Measurements from ENCODE around the gene FAM193A.
"Not testable (repeated sequence)": the region's sequence is repeated elsewhere in the genome, so short reads cannot be mapped to it uniquely, and the experiment has no call there.

Gene FAM193A

GRCh38 chr4:2734612-2735011 is 198.2 kb downstream of the FAM193A start:
- DNase-seq, result no peak

DNA sequence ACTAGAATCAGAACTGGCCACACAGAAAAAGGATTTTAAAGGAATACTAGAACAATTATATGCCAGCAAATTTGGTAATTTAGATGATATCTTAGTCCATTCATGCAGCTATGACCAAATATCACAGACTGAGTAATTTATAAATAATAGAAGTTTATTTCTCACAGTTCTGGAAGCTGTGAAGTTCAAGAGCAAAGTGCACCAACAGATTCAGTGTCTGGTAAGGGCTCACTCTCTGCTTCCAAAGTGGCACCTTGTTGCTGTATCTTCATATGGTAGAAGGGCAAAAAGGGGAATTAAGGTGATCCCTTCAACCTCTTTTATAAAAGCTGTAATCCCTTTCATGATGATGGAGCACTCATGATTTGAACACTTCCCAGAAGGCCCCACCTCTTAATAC is 199.4 kb downstream of the FAM193A start:
- no peak for DNase-seq

DNA sequence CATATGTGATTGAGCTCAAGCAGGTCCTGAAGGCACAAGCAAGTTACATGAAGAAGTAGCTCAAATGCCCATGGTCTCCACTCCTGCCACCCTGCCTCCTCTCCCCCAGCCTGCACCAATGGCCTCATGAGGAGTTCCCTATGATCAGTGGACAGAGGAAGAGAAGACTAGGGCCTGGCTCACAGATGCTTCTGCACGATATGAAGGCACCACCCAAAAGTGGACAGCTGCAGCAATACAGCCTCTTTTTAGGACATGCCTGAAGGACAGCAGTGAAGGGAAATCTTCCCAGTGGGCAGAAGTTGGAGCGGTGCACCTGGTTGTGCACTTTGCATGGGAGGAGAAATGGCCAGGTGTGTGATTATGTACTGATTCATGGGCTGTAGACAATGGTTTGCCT is 201.8 kb downstream of the FAM193A start:
- DNase-seq, result not testable (repeated sequence)

DNA sequence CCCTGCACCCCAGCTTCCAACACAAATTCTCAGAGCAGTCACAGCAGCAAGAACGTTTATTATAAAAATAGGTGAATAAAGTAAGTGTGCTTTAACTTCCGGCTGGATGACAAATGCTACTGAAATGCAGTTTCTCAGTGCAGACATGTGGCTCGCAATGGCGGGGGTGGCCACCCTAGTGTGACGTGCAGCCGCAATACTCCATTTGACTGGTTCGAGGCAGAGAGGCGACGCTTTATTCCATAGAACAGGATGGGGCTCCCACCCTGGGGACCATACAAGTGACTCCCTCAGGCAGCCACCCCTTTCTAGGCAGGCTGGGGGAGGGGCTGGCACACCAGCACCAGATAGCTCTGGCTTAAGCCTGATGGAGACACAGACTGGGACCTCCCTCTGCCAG is 205.2 kb downstream of the FAM193A start:
- DNase-seq, result no peak

DNA sequence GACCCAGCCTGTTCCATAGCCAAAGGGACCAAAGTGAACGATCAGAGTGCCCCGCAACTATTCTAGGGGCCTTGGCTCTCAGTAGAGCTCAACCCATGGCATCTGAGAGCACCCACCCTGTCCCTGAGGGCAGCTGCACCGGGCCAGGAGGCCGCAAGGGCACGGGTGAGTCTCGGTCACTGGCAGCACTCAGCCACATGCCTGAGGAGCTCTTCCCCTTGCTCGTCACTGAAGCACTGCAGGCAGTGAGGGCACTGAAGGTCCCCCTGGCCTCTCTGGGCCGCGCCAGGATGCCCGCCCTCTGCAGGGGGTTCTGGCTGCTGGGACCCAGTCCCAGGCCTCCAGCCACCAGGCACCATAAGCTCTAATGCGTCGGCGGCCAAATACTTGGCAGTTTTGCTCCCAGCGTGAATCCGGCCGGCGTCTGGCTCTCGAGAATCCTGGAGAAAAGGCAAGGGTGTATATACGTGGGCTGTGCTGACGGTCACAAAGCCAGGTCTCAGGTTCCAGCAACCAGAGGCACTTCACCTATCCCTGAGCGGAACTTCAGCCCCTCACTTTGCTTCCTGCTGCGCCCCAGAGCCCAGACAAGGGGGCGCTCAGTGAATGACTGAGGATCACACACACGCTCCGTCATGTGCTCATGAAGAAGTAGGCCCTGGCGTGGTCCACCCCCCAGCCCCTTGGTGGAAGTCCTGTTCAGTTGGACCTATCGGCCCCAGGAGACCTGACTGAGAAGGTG is 205.8 kb downstream of the FAM193A start:
- no peak for DNase-seq

GRCh38 chr4:2742823-2743517 is 206.5 kb downstream of the FAM193A start:
- no peak for DNase-seq

GRCh38 chr4:2743518-2744445 is 207.3 kb downstream of the FAM193A start:
- no peak for DNase-seq

GRCh38 chr4:2744576-2745270 is 208.3 kb downstream of the FAM193A start:
- DNase-seq, result no peak

DNA sequence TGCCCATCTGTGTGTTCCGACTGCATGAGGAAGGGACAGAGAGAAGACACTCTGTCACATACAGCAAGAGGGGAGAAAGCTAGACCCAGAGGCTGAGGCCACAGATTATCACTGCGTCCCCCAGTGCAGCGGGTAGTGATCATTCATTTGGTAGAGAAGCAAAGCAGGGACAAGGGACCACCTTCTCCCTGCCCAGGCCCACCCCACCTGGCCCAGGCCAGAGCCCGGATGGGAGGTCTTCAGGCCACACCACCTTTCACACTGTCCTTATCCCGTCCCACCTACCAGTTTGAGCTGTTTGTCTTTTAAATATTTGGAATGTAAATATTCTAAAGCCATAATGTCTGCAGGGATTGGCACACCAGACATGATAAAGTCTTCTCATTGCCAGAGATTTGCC is 209.1 kb downstream of the FAM193A start:
- DNase-seq, result no peak

- DNase-seq, result no peak
Measured at GRCh38 chr4:2745981-2746806, 209.7 kb downstream of the FAM193A start.

- DNase-seq, result no peak
Measured at GRCh38 chr4:2746891-2747695, 210.6 kb downstream of the FAM193A start.

DNA sequence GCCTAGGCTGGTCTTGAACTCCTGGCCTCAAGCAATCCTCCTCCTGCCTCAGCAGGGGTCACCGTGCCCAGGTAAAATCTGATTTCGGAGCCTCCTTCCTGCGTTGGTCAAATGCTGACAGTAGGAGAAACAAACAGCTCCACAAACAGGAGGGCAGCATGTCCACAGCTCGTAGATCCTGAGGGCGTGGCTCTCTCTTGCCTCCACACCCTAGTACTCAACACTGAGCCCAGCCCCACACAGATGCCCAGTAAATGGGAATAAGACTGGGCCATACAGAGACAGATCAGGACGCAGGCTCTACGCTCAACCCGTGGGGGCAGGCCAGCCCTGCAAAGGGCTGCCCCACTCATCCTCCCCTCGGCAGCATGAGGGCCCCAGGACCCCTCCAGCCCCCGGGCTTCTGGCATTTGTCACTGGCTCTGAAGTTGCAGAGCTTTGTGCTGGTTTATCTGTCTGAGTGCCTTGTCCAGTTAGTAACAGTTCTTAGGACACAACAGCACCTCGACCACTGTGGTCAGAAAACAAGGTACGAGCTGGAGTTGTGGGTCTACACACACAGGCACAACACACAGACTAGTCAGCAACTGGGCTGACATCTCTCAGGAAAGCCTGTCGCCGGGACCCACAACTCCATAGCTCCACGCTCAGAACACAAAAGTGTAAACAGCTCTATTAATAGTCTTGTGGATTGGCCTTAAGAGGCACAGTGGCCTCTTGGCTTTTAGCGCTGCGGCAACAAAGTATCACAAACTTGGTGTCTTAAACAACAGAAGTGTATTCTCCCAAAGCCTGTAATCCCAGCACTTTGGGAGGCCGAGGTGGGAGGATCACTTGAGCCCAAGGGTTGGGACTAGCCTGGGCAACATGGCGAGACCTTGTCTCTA is 214.5 kb downstream of the FAM193A start:
- no peak for DNase-seq

- no peak for DNase-seq
Measured at GRCh38 chr4:2753436-2753835, 217.0 kb downstream of the FAM193A start.

DNA sequence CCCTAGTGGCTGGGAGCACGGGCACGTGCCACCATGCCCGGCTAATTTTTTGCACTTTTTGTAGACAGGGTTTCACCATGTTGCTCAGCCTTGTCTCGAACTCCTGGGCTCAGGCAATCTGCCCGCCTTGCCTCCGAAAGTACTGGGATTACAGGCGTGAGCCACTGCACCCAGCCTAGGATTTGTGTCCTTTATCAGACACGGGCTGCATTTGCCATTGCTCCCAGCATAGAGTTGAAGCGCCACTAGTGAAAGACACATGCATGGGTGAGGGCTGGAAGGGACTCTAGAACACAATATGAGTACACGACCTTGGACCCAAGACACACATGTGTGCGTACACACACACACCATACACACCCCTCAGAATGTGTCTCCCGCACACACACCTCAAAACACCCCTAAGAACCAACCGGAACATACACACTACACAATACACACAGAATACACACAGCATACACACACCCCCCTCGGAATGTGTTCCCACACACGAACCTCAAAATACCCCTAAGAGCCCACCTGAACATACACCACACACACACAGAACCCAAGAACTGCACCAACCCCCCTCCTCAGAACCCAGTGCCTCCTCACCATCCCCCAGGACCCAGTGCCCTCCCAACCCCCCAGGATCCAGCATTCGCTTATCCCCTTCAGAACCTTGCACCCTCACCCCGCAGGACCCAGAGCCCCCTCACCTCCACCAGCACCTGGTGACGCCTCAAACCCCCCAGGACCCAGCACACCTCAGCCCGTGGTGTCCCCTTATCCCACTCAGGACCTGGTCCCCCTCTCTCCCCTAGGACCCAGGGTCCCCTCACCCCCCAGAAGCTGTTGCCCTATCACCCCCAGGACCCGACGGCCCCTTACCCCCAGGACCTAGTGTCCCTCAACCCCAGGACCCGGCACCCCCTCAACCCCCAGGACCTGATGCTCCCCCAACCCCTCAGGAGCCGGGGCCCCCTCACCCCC is 218.7 kb downstream of the FAM193A start:
- DNase-seq, result no peak

DNA sequence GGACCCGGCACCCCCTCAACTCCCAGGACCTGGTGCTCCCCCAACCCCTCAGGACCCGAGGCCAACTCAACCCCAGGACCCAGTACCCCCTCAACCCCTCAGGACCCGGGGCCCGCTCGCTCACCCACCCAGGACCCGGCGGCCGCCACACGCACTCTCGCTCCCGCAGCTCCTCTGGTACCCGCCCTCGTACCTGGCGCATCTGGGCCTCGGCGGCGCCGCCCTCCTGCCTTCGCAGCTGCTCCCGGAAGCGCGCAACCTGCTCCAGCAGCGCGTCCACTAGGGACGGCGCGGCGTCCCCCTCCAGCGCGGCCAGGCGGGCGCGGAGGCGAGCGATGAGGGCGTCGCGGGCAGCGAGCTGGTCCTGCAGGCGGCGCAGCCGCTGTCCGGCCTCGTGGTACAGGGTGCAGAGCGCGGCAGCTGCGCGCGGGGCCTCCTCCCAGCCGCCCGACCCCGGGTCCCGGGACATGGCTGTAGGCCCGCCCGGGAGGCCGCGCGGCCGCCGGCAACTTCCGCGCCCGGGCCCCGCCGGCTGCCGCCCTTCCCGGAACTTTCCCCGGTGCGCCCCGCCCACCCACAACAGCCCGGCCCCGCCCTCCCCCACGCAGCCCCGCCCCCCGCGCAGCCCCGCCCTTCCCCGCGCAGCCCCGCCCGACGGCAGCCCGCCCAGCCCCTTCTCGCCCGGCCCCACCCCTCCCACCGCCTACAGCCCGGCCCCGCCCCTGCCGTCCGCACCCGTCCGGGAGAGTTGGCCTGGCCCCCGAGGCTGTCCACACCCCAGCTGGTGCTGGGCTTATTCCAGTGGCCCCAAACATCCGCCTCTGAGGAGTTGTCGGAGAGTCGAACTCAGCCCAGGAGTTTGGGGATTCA is 219.6 kb downstream of the FAM193A start, which contains the start of gene TNIP2:
TSS of gene TNIP2 (minus strand) at position 516 of the 870 bp plus-strand sequence. CDS start at position 469, 47 bp downstream.
- DNase-seq, result no peak

- no peak for DNase-seq
Measured at GRCh38 chr4:2756691-2757350, 220.4 kb downstream of the FAM193A start.

DNA sequence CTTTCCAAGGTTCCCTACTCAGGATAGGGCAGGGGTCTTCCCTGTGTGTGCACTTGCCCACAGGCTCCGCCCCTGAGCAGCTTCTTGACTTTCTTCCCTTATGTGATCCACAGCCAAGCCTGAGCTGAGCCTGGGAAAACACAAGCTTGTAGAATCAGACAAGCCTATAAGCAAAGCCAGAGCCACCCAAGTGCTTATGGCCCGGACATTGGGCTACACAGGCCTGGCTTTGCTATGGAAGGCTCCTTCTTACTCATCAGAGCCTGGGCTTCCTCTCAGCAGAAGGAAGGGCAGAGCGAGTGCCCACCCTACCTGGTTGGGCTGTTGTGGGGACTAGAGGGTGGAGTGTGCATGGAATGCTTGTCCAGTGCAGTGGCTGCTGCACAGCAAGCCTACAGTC is 221.0 kb downstream of the FAM193A start:
- no peak for DNase-seq

Measured in NCI-H1436 treated with DMSO at 0.1 percent for 48 hours (cell line).